MM.1S (cell line): ENCODE measurements around the gene TTLL6.

Experiments used
- CTCF ChIP-seq: fragments of 300-600 bp; sonication (generic); IDR thresholded peaks from 2 replicates; pipeline ENCODE4 v1.5.1; 2016; ENCODE audit warnings: antibody characterized with exemption, low read length, mixed read lengths
- EZH2 ChIP-seq: fragments of 300-600 bp; sonication (generic); optimal IDR thresholded peaks from 2 replicates; pipeline ENCODE3; 2017; ENCODE audit warnings: low read depth, mild to moderate bottlenecking, antibody characterized with exemption, low read length, mixed read lengths
- EZH2phosphoT487 ChIP-seq: fragments of 300-600 bp; sonication (generic); IDR thresholded peaks from 2 replicates; pipeline ENCODE4 v1.6.1; 2018; ENCODE audit warnings: antibody characterized with exemption, low read length

- TF ChIP-seq CTCF (no peak), EZH2phosphoT487 (no peak), EZH2 (no peak)
Measured at GRCh38 chr17:48723423-48724250, 93.4 kb downstream of the TTLL6 start.
